Activated CD4-positive, alpha-beta T cell treated with anti-CD3 and anti-CD28 coated beads, Interleukin-2, amount 50 U/mL, for 48 hours (primary cell): ENCODE data around the gene IFITM5.
"Not testable (repeated sequence)": the region's sequence is repeated elsewhere in the genome, so short reads cannot be mapped to it uniquely, and the experiment has no call there.

Experiments used
- DNase-seq, 2 experiments: peaks; one replicate each; pipeline ENCODE4 v3.0.0-alpha.2; 2020

Gene IFITM5

DNA sequence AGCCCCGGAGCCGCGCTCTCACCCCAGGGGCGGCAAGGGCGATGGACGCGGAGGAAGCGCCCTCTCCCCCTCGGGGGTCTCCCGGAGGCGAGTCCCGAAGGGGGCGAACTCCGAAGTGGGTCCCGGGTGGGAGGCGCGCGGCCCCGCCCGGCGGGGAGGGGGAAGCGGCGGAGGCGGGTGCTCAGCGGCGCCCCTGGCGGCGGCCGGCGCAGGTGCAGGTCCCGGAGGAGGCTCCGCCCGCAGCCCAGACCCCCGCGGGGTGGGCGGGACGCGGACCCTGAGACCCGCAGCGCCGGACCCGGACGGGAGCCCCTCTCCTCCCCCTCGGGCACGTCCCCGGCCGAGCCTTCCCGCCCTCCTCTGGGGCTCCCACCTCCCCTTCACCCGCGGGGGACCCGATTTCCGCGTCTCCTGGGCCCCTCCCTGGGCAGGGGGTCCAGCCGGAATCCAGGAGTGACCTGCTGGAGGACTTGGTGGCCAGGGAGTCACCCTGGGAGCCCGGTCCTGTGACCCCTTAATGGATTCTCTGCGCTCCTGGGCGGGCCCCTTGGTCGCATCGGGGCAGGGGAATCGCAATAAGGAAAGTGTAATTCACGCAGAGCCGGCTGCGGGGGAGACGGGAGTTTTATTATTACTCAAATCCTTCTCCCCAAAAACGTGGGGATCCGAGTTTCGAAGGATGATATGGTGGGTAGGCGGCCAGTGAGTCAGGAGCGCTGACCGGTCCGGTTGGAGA lies 11.9 kb upstream of the IFITM5 start:
- DNase-seq: peak in 1 of 2 experiments; percentile 43

DNA sequence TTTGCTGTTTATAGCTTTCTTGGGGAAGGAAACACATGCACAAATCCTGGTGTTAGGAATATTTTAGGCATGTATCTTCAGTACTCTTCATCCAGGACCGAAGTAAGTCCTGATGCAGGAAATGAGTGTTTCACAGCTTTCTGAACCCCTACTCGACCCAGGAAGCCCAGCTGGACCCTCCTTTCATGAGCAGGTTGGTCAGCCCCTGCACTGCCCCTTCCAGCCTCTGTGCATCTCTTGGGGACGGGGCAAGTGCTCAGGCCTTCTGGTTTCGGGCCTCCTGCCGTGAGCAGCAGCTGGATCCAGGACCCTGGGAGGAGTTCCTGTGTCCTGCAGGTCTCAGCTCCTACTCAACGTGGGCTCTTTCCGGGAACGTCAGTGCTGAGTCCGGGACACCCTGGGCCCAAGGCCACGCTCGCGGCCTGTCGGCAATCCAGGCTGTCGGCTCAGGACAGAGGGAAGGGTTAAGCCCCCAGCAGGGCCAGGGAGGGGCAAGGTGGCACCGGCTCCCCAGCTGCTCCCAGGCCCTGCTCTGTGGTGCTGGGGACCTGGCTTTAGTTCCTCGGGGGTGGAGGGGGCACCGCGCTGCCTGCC lies 10.8 kb upstream of the IFITM5 start:
- DNase-seq: not testable (repeated sequence)

DNA sequence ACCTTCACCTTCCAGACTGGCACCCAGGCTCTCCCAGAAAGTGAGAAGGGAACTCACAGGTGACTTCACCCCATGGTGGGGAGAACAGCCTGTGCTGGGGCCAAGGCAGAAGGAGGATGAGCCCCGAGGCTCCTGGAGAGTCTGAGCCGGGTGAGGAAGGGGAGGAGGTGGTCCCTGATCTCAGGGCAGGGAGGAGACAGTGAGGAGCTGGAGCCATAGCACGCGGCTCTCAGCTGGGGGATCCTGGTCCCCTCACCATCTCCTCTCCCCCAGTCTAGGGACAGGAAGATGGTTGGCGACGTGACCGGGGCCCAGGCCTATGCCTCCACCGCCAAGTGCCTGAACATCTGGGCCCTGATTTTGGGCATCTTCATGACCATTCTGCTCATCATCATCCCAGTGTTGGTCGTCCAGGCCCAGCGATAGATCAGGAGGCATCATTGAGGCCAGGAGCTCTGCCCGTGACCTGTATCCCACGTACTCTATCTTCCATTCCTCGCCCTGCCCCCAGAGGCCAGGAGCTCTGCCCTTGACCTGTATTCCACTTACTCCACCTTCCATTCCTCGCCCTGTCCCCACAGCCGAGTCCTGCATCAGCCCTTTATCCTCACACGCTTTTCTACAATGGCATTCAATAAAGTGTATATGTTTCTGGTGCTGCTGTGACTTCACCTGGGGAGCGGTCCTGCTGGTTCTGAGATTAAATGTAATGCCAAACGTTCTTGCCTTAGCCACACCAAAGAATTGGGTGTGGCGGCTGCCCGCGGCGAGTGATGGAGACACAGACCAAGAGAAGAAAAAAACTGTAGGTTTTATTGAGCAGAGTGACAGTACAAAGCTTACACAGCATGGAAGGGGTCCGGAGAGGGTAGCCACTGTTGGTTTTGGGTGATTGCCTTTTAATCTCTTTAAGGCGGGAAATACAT lies 9.7 kb upstream of the IFITM5 start:
- peak in 1 of 2 experiments; percentile 48 for DNase-seq

DNA sequence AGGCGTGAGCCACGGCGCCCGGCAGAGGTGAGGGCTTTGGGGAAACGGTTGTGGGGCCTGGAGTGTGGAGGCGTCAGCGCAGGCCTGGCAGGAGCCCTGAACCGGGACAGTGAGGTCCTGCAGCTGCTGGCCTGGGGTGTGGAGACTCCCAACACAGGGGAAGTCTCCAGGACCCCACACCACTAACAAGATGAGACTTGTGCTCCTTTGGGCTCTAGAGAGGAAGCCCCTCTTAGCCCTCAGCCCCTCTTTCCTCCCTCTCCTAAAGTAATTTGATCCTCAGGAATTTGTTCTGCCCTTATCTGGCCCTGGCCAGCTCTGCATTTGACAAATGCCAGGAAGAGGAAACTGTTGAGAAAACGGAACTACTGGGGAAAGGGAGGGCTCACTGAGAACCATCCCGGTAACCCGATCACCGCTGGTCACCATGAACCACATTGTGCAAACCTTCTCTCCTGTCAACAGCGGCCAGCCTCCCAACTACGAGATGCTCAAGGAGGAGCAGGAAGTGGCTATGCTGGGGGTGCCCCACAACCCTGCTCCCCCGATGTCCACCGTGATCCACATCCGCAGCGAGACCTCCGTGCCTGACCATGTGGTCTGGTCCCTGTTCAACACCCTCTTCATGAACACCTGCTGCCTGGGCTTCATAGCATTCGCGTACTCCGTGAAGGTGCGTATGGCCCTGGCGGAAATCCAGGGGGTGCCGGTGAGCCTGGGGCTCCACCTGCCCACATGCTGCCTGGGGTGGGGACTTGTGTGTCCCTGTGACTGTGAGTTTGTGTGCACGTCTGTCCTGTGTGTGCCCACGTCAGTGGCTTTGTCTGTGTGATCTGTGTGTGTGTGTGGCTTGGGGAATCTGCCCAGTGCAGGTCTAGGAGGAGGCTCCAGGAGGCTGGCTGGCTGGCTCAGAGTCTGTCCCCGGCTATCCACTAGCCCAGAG lies 8.7 kb upstream of the IFITM5 start, which contains the start of gene IFITM2:
IFITM2 (plus strand) TSS at position 51 of the 943 bp plus-strand sequence; CDS start at position 428, 377 bp downstream.
- peak; percentile 65 to 72 for DNase-seq

DNA sequence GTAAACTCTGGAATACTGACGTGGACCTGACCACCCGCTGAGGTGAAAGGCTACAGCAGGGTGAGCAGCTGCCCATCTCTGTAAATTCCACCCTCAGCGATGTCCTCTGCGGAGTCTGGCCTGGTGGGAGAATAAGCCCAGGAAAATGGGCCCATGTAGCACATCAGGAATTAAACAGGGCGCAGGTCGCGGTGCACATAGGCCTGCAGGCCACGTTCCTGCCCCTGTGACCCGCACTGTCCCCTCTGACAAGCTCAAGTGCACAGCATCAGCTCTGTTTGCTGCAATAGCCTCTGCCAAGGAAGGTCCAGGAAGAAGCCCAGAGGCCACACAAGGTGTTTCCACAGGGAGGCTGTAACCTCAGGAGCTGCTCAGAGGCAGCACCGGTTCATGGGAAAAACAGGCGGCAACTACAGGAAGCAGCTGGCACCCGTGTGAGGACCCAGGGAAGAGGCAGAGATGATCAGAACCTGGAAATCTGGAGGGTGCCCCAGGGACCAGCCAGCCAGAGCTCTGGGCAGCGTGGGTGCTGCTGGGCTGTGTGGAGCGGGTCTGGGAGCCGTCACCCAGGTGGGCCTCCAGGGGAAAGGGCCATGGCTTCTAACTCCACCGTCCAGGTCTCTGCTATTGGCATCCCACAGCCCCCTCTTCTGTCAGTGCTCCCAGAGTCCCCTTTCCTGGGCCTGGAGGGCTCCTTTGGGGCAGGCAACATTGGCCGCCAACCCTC lies 7.5 kb upstream of the IFITM5 start:
- DNase-seq: no peak

DNA sequence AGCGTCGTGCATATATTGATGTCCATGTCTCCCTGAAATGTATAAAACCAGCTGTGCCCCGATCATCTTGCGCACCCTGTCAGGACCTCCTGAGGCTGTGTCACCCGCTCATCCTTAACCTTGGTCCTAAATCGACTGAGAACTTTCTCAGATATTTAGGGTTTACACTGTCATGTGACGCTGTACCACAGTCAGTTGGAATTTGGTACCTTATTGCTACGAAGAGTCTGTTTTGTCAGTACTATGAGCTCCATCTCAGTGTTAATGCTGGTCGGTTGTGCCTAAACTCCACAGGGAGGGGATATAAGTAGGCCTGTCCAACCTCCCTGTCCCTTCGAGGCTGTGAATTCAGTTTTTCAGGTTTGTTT lies 6.5 kb upstream of the IFITM5 start:
- DNase-seq: no peak

DNA sequence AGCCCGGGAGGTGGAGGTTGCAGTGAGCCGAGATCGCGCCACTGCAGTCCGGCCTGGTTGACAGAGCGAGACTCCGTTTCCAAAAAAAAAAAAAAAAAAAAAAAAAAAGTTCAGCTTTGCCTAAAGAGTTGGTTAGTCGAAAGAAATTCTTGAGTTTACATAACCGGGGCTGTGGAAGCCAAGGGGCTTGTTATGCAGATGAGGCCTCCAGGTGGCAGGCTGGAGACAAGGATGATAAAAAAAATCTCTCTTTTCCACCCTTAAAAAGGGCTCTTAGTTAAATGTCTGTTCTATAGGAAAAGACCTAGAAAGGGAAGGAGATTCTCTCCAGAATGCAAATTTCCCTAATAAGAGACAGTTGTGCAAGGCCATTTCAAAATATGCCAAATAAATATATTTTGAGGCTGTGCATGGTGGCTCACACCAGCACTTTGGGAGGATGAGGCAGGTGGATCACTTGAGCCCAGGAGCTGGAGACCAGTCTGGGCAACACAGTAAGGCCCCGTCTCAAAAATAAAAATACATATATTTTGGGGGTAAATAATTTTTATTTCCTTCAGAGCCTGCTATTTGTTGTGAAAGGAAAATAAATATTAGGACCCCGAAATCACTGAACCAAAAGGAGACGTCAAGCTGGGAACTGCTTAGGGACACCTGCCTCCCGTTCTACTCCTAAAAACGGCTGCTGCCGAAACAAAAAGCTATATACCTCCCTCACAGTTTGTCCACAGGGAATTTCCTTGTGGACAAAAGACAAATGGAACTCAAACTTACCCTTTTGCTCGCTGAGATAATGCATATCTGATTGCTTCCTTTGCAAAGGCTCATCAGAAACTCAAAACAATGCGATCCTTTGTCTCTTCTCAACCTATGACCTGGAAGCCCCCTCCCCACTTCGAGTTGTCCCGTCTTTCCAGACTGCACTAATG lies 5.9 kb upstream of the IFITM5 start:
- peak; percentile 61 to 70 for DNase-seq

DNA sequence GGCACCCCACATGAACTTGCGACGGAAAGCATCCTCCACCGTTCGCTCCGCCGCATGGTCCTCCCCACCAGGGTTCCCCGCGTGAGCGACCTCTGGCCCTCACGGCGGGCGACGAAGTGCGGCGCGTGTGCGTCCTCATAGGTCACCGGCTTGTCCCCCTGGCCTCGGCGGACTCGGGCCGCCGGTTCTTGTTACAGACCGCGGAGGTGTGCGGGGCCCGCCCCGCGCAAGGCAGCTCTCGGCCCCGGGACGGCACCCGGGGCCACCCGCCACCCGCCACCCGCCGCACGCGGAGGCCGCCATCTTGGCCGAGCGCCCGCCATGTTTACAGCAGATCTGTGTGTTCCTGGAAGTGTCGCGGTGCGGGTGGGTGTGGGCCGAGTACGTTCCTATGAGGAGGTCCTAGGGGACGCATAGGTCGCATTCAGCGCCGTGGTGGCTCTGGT lies 4.8 kb upstream of the IFITM5 start:
- no peak for DNase-seq

DNA sequence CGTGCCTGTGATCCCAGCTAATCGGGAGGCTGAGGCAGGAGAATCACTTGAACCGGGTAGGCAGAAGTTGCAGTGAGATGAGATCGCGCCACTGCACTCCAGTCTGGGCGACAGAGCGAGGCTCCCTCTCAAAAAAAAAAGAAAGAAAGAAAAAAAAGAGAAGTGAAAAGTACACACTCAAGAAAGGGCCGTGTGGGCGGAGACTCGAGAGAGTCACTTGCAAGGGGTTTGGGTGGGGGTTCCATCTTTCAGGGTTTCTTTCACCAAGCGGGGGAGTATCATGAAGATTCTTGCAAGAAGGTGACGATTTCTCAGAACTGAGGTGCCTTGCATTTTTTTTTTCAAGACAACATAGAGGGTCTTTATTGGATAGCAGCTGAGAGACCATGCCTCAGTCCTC lies 4.0 kb upstream of the IFITM5 start:
- DNase-seq: no peak

DNA sequence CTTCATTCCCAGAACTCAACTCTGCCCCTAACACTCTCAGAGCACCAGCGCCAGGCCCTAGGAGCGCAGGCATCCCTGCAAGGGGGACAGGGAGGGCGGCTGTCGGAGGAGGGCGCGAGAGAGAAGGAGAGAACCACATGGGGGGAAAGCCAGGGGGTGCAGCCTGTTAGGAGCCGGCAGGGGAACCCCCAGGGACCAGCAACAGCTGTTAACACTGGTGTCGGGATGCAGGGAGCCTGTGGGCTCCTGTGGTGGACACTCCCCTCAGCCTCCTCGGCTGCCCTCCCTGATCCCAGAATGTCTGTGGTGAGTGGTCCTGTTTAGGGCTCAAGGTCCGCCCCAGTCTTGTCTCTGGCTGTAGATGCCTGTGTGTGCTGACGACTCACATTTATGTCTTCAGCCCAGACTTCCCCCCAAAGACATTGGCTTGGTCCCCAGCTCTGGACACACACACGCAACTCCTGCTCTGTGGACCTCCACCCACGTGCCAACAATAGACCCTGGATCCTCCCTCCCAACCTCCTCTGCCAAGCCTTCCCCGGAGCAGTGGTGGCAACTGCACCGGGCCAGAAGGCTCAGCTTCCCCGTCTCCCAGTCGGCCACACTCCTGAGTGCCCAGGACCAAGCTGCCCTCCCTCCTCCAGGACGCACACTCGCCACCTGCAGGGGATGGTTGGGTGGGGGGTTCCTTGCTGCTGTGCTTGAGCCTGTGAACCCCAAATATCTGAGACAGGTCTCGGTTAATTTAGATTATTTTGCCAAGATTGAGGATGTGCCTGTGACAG lies 817 bp upstream of the IFITM5 start:
- DNase-seq: no peak

DNA sequence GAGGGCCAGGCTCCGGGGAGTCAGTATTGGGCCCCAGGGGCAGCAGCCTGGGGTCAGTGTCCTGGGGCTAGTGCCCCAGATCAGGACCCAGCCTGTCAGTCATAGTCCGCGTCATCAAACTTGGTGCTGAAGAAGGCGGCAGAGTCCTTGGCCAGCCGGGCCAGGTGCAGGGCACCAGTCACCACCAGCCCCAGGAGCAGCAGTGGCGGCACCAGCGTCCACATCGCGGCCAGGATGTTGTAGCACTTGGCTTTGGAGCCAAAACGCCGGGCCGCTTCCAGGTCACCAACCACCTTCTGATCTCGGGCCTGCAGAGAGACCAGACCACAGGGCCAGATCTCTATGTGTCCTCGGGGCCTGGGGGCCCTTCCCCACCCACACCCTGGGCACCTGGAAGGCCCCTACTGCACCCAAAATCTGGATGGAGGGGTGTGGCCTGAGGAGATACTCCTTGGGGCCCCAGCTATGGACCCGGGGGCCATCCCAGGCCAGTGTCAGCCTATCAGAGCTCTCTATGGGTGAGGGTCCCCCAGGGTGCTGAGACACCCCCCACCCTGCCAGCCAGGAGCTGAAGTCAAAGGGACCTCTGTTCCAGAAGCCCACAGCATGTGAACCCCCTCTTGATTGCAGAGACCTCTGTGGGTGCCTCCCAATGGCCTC lies 790 bp downstream of the IFITM5 start:
- DNase-seq: no peak

DNA sequence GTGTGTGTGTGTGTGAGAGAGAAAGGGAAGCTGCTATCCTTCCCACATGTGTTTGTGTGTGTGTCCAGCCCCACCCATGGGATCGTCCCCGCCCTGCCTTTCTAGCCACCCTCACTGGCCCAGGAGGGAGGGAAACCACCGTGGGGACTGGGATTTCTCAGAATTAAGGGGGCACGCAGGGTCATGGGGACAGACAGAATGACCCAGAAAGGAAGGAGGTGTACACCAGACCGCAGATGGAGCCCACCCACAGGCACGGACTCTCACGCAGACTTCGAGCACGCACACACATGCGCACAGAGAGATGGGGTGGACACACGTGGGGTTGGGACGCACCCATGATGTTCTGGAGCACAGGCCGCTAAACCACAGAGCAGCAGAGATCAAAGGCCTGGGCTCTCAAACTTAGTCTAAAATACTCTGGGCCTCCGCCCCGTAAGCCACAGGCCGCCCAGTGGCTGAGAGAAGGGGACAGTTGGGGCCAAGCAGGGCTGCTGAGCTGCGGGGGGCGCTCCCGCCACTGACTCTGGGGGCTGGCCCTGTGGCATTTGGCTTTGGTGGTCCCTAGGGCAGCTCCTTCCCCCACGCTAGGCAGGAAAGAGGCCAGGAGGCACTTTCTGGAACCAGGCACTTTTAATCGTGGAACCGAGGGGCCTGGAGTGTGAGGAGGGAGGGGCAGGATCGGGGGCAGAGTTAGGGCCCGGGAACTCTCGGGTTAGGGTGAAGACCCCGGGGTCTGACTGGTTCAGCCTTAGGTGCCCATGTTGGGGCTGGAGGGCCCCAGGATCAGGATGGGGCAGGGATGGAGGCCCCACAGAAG lies 1.5 kb downstream of the IFITM5 start:
- peak in 1 of 2 experiments; percentile 45 for DNase-seq

DNA sequence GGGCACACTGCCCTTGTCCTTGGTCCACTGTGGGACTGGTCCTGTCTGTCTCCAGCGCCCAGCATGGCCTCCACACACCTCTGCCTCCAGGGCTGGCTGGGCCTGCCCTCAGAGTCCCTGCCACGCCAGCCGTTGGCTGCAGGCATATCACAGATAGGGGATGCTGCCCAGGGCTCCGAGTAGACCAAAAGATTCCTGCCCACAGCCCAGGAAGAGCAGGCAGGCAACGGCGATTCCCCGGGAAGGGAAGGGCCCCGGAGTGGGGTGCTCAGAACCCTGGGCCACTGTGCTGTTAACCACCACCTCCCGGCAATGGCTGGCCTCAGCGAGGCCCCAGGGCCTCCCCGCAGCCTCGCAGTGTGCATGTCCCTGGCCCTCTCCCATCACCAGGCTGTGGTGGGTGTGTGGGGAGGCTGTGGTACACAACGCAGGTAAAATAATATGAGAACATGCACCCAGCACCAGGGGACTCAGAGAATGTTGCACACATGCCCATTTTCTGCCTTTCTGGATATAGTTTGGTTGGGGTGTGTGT lies 2.2 kb downstream of the IFITM5 start:
- DNase-seq: no peak

DNA sequence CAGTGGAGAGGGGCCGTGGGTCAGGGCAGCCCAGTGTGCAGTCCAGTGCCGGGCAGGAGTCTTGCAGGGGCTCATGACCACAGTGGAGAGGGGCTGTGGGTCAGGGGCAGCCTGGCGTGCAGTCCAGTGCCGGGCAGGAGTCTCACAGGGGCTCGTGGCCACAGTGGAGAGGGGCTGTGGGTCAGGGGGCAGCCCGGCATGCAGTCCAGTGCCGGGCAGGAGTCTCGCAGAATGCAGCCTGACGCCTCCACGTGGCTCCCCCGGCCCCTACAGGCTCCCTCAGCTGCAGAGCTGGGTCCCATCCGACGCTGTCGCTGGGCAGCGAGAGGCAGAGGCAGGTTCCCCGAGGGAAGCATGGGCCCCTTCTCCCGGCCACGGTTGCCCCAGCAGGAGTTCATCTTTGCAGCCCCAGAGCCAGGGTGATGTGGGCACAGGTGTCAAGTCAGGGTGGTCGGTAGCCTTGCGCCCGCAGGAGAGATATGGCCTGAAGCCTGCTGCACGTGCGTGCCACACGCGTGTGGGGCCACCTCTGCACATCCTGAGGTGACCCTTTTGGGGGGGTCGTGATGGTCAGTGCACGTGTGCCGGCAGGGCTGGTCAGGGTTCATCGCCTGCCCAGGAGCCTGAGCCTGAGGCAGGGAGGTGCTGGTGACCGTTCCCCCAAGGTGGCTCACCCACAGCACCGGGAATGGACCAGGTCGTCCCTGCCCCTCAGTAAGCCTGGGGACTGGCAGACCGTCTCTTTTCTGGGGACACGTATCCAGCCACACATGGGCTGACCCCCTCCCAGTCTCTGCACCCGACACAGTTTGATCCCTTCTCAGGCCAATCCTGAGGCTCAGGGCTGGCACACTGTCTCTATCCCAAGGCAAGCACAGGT lies 2.9 kb downstream of the IFITM5 start:
- no peak for DNase-seq

DNA sequence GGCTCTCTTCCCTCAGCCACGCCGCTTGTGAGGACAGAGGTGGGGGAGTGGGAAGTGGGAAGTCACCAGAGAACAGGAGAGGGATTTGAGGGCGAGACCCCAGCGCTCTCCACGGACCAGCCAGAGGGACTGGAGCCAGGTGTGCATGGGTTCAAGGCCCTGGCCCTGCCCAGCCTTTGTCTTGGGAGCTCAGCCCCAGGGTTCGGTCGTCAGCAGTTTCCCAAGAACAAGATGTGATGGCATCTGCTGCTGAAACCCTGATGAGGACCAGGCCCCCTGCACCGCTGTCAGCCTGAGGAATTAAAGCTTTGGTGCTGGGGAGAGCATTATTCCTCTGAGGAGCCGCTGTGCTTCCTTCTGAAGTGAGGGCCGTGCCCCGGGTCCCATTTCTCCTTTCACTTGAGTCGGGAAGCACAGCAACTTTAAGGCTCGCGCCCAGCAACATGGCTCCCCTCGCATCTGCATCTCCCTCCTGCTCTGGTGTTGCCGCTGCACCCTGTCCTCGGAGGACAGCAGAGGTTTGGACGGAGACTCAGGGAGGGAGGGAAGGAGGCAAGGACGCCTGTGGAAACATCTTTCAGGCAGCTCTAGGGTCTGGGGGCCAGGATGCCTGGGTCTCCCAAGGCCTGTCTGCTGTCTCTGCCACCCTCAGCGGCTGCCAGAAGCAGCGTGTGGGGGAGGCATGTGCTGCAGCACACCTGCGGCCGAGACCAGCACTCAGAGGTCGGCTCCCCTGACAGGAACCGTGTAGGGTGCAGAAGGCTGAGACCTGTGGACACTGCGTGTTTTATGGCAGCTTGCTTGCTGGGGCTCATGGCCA lies 3.8 kb downstream of the IFITM5 start:
- DNase-seq: no peak

DNA sequence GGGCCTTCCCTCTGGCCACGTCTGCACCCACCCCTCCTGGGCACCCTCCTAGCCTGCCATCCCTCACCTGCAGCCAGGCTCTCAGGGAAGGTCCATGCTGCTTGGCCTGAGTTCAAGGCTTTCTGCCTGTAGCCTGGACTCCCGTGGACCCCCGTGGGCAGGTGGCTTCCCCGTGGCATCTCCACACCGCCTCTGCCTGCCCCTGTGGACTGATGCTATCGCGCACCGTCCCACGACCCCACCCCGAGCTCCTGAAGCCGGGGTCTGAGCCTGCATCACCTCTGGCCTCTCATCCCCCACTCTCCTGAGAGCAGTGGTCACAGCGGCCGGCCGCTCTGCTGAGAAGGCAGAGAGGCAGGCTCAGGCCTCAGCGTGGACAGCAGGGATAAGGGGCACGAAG lies 4.5 kb downstream of the IFITM5 start:
- DNase-seq: no peak
